Activated naive CD4-positive, alpha-beta T cell treated with Interleukin-2 at 50 U/mL for 16 hours (primary cell): ENCODE results near the gene OR14A2.
"Not testable (repeated sequence)": the region's sequence is repeated elsewhere in the genome, so short reads cannot be mapped to it uniquely, and the experiment has no call there.

Experiments
- DNase-seq: peaks from one replicate; pipeline ENCODE4 v3.0.0-alpha.2; 2020

Gene OR14A2

DNA sequence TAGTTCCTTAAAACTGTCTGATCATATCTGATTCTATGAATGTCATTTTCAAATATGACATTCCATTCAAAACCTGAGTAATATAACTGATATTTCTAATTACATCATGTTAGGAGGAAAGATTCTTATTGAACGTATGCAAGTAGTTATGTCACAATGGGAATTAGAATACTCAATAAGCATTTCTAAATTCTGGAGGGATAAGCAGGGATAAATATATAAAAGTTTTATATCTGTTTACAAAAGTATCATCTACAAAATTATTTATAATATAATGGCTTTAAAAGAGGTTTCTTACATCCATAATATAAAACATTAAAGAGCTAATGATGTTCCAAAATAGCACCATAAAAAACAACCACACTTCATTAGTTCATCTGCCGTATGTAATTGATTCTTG lies at the start of gene OR14A2:
TSS of gene OR14A2 (minus strand) at position 101 of the 400 bp plus-strand sequence.
- no peak for DNase-seq

GRCh38 chr1:247797518-247797917 lies 49.6 kb upstream of the OR14A2 start:
- no peak for DNase-seq

DNA sequence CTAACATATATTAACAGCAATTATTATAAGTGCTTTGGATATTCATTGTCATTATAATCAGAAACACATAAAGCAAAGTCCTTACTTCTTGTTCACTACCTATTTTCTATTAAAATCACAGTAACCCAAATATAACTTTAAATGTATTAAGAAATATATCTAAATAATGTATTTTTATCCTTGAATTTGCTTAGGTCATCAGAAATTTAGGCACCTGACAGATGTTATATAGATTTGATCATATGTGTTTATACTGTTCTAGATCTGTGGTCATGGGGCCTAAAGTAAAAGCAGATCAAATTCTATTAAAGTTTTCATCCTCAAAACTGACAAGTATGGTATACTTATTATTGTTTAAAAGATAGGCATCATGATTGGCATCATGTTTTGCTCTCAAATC lies 21.7 kb upstream of the OR14A2 start:
- no peak for DNase-seq

DNA sequence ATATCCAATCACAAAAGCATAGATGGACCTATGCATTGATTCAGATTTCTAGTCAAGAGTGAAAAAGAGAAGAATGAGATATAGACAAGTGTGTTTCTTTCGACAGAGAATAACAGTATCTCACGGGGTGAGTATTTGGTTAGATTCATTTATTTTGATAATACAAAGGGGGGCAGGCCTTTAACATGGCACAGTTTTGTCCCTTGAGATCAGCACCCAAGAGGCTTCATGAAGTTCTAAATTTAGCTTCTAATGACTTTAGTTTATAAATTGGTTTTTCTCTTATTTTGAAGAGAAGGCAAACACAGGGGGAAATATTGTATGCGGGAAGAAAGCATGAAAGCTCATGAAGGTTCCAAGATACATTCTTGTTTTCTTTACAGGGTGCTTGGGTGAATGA lies 12.5 kb upstream of the OR14A2 start, which contains the start of gene OR1C1:
TSS of gene OR1C1 (minus strand) at position 101 of the 400 bp plus-strand sequence. CDS start 2,150 bp downstream, outside the sequence.
- DNase-seq: no peak

- DNase-seq: not testable (repeated sequence)
These were observed 6.4 kb upstream of the OR14A2 start for GRCh38 chr1:247754311-247754710.

DNA sequence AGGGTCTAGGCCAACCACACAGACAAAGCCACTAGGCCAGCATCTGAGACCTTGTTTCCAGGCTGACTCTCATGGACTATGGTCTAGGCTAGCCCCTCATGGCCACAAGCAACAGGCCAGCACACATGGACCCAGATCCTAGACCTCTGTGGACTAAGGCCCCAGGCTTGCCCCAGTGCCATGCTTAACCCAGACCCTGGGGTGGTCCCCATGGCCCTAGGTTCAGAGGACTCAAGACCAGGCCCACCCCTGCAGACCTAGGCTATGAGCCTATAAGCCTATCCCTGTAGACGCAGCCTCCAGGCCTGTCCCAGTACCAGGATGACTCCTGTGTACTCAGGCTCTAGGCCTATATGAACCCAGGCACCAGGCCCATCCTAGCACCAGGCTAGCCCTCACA lies 1.9 kb upstream of the OR14A2 start:
- no peak for DNase-seq

DNA sequence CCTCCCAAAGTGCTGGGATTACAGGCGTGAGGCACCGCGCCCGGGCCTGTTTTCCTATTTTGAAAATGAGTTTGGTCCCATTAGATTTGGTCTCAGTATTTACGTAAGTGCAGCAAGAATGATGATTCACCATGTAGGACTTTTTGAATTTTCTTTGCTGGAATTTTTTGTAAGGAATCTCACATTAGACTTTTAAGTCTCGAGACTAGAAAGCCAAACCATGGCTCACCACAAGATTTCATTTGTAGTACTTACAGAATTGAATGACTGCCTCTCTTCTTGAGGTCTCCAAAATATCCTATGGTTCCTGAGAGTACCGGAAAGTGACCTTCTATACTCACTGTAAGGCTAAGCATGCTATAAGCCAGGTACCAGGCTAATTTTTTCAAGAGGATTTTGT lies 325 bp downstream of the OR14A2 start:
- DNase-seq: no peak

DNA sequence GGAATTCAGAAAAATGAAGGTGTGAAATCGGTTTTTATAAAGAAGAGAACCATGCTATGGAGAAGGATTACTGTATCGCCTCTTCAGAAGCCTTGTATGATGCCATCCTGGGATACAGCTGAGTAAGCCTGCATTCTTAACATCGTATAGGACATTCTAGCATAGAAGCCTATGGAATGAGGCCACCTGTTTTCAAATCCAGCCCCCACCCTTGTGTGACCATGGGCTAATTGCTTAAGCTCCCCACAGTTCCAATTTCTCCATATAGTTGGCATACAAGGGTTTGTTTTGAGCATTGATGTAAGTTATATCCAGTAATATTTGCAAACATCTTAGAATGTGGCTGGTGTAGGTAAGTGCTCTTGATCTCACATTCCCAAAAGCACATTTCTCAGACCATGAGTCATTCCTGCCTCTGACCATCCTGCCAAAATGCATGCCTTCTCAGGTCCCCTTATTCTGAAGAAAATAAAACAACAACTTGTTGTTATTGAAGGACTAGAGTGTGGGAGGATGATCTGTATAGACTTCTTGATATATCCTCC lies 1.5 kb downstream of the OR14A2 start:
- no peak for DNase-seq

DNA sequence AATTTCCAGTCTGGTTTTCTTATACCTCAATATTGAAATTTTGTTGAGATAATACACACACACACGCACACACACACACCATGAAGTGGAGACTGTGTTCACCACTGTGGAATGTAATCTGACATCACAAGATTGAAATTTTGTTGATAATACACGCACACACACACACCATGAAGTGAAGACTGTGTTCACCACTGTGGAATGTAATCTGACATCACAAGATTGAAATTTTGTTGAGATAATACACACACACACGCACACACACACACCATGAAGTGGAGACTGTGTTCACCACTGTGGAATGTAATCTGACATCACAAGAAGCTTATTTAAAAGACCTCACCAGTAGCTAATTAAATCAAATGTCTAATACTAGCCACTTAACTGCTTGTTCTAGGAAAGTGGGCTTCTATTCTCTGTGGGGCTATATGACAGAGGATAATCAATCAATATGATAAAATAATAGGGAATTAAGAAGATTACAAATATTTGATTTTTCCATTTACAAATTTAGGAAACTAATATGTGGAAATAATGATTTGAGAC lies 5.7 kb downstream of the OR14A2 start:
- DNase-seq: not testable (repeated sequence)

GRCh38 chr1:247741756-247742155 lies 6.2 kb downstream of the OR14A2 start:
- DNase-seq: no peak

DNA sequence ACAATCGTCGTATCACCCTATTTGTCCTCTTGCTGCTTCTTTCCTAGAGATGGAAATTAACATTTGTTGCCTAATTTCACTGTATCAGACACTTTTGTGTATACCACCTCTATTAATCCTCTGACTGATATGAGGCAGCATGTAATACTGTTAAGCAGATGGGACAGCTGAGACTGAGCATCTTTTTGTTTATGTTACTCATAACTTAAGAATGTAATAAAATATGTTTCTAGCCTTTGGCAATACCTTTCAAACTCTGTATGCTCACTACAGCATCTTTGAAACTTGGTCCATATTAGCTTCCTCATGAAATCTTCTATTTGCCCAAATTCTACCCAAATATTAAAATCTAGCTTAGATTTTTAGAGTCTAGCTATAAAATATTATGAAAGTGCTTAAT lies 7.2 kb downstream of the OR14A2 start:
- DNase-seq: no peak

- DNase-seq: no peak
These were observed 9.6 kb downstream of the OR14A2 start, which contains the start of gene OR14K1 for GRCh38 chr1:247738315-247738714. Gene OR14K1, plus strand, starts transcription at chr1:247738615. Its CDS starts 0 bp downstream, at chr1:247738615.

DNA sequence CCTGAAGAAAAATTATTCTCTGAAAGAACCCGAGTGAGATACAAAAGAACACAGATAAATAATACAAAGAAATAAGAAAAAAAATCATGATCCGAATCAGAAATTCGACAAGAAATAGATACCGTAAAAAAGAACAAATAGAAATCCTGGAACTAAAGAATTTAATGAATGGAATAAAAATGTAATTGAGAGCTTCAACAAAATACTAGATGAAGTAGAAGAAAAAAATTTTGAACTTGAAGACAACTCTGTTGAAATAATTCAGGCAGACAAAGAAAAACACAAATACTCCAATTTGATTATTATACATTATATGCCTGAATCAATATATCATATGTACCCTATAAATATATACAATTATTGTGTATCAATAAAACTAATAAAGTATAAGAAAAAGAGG lies 26.7 kb downstream of the OR14A2 start:
- DNase-seq: no peak

- DNase-seq: no peak
These were observed 31.4 kb downstream of the OR14A2 start, which contains the start of gene OR6F1 for GRCh38 chr1:247716546-247716945. Gene OR6F1, minus strand, starts transcription at chr1:247716646. Its CDS starts 3,891 bp downstream, at chr1:247712755.

GRCh38 chr1:247713753-247714152 lies 34.2 kb downstream of the OR14A2 start:
- DNase-seq: no peak

GRCh38 chr1:247710681-247711080 lies 37.3 kb downstream of the OR14A2 start:
- not testable (repeated sequence) for DNase-seq

DNA sequence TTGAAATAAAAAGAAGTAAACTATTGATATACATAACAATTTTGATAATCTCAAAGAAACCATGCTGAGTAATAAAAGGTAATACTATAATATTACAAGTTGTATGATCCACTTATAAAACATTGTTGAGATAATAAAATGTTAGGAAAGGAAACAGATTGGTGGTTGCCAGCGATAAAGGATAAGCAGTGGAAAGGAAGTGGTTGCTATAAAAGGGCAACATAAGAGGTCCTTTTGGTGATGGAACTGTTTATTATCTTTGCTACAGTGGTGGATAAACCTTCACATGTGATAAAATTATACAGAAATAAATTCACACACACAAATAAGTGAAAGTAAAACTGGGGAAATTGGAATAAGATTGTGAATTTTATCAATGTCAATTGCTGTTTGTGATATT lies 46.6 kb downstream of the OR14A2 start:
- DNase-seq: no peak

GRCh38 chr1:247681288-247681897 lies 66.5 kb downstream of the OR14A2 start:
- peak; percentile 5 for DNase-seq

GRCh38 chr1:247680171-247680570 lies 67.8 kb downstream of the OR14A2 start:
- DNase-seq: no peak

- DNase-seq: no peak
These were observed 68.3 kb downstream of the OR14A2 start, which contains the start of gene OR13G1 for GRCh38 chr1:247679639-247680038. Gene OR13G1, minus strand, starts transcription at chr1:247679739. Its CDS starts 6,698 bp downstream, at chr1:247673041.
